Thyroid gland (tissue), 4 donors: ENCODE measurements around the gene RABGAP1. TPM values are rescaled to one million over a fixed set of nuclear protein-coding genes. Genes with fewer than 3 reads are reported as not detected.
A peak's percentile ranks its signal among the peaks of the same experiment; 100 is the strongest.

Source experiments
- DNase-seq, 2 donors: peaks; one replicate each; pipeline ENCODE4 v3.0.0-alpha.2; 2019
- H3K27ac ChIP-seq, 3 donors: fragments of 200-600 bp; sonication (generic); 1 replicate in 2 of 3; 2 replicates in 1 of 3; pipeline ENCODE4 v1.5.1; 2016 to 2019; ENCODE audit warnings: mild to moderate bottlenecking in 1 of 3, moderate library complexity in 1 of 3
- H3K27me3 ChIP-seq: fragments of 200-600 bp; sonication (generic); one replicate; pipeline ENCODE4 v1.5.1; 2019
- H3K36me3 ChIP-seq, 2 donors: fragments of 200-600 bp; sonication (generic); one replicate each; pipeline ENCODE4 v1.5.1; 2016 to 2019
- H3K4me1 ChIP-seq, 2 donors: fragments of 200-600 bp; sonication (generic); one replicate each; pipeline ENCODE4 v1.5.1; 2017 to 2019
- H3K4me3 ChIP-seq, 3 donors: fragments of 200-600 bp; sonication (generic); replicated peaks in 1 of 3; 1 replicate in 2 of 3; 2 replicates in 1 of 3; pipeline ENCODE4 v1.5.1; 2016; ENCODE audit warnings: mild to moderate bottlenecking in 1 of 3
- H3K9me3 ChIP-seq: fragments of 200-600 bp; sonication (generic); one replicate; pipeline ENCODE4 v1.5.1; 2017
- POLR2A ChIP-seq, 2 donors: fragments of 450-650 bp; IDR thresholded peaks; one replicate each; pipeline ENCODE4 v1.6.1; 2017; ENCODE audit warnings: antibody characterized with exemption in 2 of 2, mild to moderate bottlenecking in 2 of 2, moderate library complexity in 1 of 2
- WGBS, 2 donors: methylation state at CpG; one replicate each; pipeline ENCODE4 v1.1.5; 2017; 5-methylcytosine and 5-hydroxymethylcytosine counted together
- intact Hi-C: fragments of 100-400 bp; cut with DNase I; formaldehyde crosslinking; loops from one replicate; pipeline ENCODE4 v1.15.1; 2023
- total RNA-seq, 4 donors: library from RNA; depleted of rRNA; stranded (reverse); fragments of >200 nt; gene quantifications; one replicate each; pipeline ENCODE4 v1.2.3, GENCODE V29; 2016
- TF ChIP-seq, protein P1 (sequence below), 6 experiments: fragments of 200-600 bp in 3 of 6; fragments of 450-650 bp in 3 of 6; sonication (generic) in 3 of 6; IDR thresholded peaks; one replicate each; pipeline ENCODE4 v1.5.1; 2016 to 2019; ENCODE audit warnings: antibody characterized with exemption in 6 of 6, mild to moderate bottlenecking in 2 of 6, inconsistent platforms in 1 of 6, moderate library complexity in 1 of 6

RABGAP1 gene
- total RNA-seq, 4 donors from 2014 or later, result 90.7 to 144 (median 127) TPM

DNA sequence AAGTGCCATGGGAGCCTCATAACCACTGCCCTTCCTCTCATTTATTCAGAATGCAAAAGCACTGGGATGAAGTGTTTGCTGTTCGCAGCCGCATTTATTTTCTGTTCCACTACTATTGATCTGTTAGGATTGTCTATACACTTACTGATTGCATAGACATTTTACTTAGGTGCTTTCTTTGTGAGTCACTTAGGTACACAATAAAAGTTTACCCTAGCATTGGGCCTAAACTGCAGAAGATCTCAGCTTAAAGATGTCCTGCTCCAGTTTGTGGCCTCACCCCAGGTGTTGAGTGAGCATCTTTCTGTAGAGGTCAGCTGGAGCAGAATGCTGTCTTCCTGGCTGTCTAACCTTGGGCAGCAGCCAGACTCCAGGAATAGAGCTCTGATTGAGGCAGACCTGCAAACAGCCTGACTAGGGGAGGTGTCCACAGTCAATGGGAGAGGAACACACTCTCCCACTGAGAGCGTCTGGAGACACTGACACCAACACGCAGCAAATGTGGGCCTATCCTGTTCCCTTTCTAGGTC is 146.6 kb downstream of the RABGAP1 start:
- intact Hi-C loops, result loop anchor here (10.0 kb wide), 1 partner anchor 257 kb away; no protein-coding TSS in a partner anchor
- H3K4me1 ChIP-seq, result peaks cover 32 to 50% of the 10 kb centered on the region in 2 donors
- no peaks in the 10 kb centered on the region for H3K9me3 ChIP-seq
- TF ChIP-seq, protein P1, sequence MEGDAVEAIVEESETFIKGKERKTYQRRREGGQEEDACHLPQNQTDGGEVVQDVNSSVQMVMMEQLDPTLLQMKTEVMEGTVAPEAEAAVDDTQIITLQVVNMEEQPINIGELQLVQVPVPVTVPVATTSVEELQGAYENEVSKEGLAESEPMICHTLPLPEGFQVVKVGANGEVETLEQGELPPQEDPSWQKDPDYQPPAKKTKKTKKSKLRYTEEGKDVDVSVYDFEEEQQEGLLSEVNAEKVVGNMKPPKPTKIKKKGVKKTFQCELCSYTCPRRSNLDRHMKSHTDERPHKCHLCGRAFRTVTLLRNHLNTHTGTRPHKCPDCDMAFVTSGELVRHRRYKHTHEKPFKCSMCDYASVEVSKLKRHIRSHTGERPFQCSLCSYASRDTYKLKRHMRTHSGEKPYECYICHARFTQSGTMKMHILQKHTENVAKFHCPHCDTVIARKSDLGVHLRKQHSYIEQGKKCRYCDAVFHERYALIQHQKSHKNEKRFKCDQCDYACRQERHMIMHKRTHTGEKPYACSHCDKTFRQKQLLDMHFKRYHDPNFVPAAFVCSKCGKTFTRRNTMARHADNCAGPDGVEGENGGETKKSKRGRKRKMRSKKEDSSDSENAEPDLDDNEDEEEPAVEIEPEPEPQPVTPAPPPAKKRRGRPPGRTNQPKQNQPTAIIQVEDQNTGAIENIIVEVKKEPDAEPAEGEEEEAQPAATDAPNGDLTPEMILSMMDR (IDR thresholded peaks at IDR 0.05), result no peak
- TF ChIP-seq POLR2A (IDR thresholded peaks at IDR 0.05), result no peak
- no peak for DNase-seq
- WGBS, 2 donors, result 93 to 94% methylated on average over 4 of the region's 4 CpGs
- no peaks in the 10 kb centered on the region for H3K27me3 ChIP-seq
- H3K27ac ChIP-seq, result no peak overlapping the region
- H3K4me3 ChIP-seq, result no peak overlapping the region
- peaks cover 3 to 8% of the 10 kb centered on the region in 2 donors for H3K36me3 ChIP-seq

- H3K9me3 ChIP-seq, result no peaks in the 10 kb centered on the region
- H3K36me3 ChIP-seq, result peaks cover 8 to 14% of the 10 kb centered on the region in 2 donors
- TF ChIP-seq POLR2A (IDR thresholded peaks at IDR 0.05), result no peak
- TF ChIP-seq, protein P1 (IDR thresholded peaks at IDR 0.05), result no peak
- H3K4me1 ChIP-seq, result peaks cover 32 to 49% of the 10 kb centered on the region in 2 donors
- DNase-seq, result no peak
- H3K4me3 ChIP-seq, result no peak overlapping the region
- 76 to 90% methylated on average over 1 of the region's 1 CpG for WGBS, 2 donors
- H3K27me3 ChIP-seq, result no peaks in the 10 kb centered on the region
- H3K27ac ChIP-seq, result peak overlapping the region; percentile 1 to 54 (median 31)
- intact Hi-C loops, result loop anchor here (10.0 kb wide), 1 partner anchor 256 kb away; no protein-coding TSS in a partner anchor
Observed at GRCh38 chr9:123089040-123089439, 148.2 kb downstream of the RABGAP1 start.

- H3K36me3 ChIP-seq, result peaks cover 8 to 14% of the 10 kb centered on the region in 2 donors
- H3K4me3 ChIP-seq, result no peak overlapping the region
- peaks cover 32 to 48% of the 10 kb centered on the region in 2 donors for H3K4me1 ChIP-seq
- no peak for DNase-seq
- WGBS, 2 donors, result 71 to 78% methylated on average over 5 of the region's 5 CpGs
- H3K27me3 ChIP-seq, result no peaks in the 10 kb centered on the region
- intact Hi-C loops, result loop anchor here (10.0 kb wide), 1 partner anchor 255 kb away; no protein-coding TSS in a partner anchor
- no peaks in the 10 kb centered on the region for H3K9me3 ChIP-seq
- no peak for TF ChIP-seq POLR2A (IDR thresholded peaks at IDR 0.05)
- TF ChIP-seq, protein P1 (IDR thresholded peaks at IDR 0.05), result no peak
- peak overlapping the region; percentile 1 to 54 (median 31) for H3K27ac ChIP-seq
Observed at GRCh38 chr9:123089790-123090189, 149.0 kb downstream of the RABGAP1 start.

GRCh38 chr9:123090198-123090896 is 149.5 kb downstream of the RABGAP1 start:
- peaks cover 8 to 14% of the 10 kb centered on the region in 2 donors for H3K36me3 ChIP-seq

More at GRCh38 chr9:123090198-123090896, 149.5 kb downstream of the RABGAP1 start:
- no peak for DNase-seq
- TF ChIP-seq, protein P1 (IDR thresholded peaks at IDR 0.05), result no peak
- no peak for TF ChIP-seq POLR2A (IDR thresholded peaks at IDR 0.05)
- intact Hi-C loops, result no loop called here
- H3K27me3 ChIP-seq, result no peaks in the 10 kb centered on the region
- peaks cover 32 to 42% of the 10 kb centered on the region in 2 donors for H3K4me1 ChIP-seq
- 73 to 82% methylated on average over 8 of the region's 8 CpGs for WGBS, 2 donors
- no peak overlapping the region for H3K4me3 ChIP-seq
- H3K27ac ChIP-seq, result peak overlapping the region in 2 of 3 donors; percentile 28 to 54
- H3K9me3 ChIP-seq, result no peaks in the 10 kb centered on the region
